T-helper 2 cell treated with Interferon-gamma antibody and Interleukin-4, amounts not matched to agents 5 μg/mL and 100 μg/mL, for 36 hours (primary cell): Measurements from ENCODE around the gene PTPRD.
"Not testable (repeated sequence)": the region's sequence is repeated elsewhere in the genome, so short reads cannot be mapped to it uniquely, and the experiment has no call there.

Experiments used
- DNase-seq: peaks from one replicate; pipeline ENCODE4 v3.0.0; 2021; ENCODE audit warnings: low spot score
- H3K27ac Mint-ChIP-seq: one replicate; pipeline ENCODE4 v1.8.0; 2021; ENCODE audit warnings: mild to moderate bottlenecking, mixed read lengths
- H3K27me3 Mint-ChIP-seq: one replicate; pipeline ENCODE4 v1.8.0; 2021; ENCODE audit warnings: low read depth, mixed read lengths
- H3K36me3 Mint-ChIP-seq: one replicate; pipeline ENCODE4 v1.8.0; 2021; ENCODE audit warnings: low read depth, mixed read lengths
- H3K4me1 Mint-ChIP-seq: one replicate; pipeline ENCODE4 v1.8.0; 2021; ENCODE audit warnings: low read depth, mixed read lengths
- H3K4me3 Mint-ChIP-seq: one replicate; pipeline ENCODE4 v1.8.0; 2022; ENCODE audit warnings: mild to moderate bottlenecking, moderate library complexity, mixed read lengths
- H3K9me3 Mint-ChIP-seq: one replicate; pipeline ENCODE4 v1.8.0; 2021; ENCODE audit warnings: mixed read lengths

PTPRD gene

GRCh38 chr9:9100070-9100469, 1512.7 kb downstream of the PTPRD start:
- H3K9me3 Mint-ChIP-seq: peaks cover 6% of the 10 kb centered on the region
- H3K4me3 Mint-ChIP-seq: no peak overlapping the region
- no peaks in the 10 kb centered on the region for H3K36me3 Mint-ChIP-seq
- H3K4me1 Mint-ChIP-seq: no peaks in the 10 kb centered on the region
- no peaks in the 10 kb centered on the region for H3K27me3 Mint-ChIP-seq
- H3K27ac Mint-ChIP-seq: no peak overlapping the region
- no peak for DNase-seq

GRCh38 chr9:9099646-9100045, 1513.2 kb downstream of the PTPRD start:
- no peaks in the 10 kb centered on the region for H3K27me3 Mint-ChIP-seq
- H3K4me1 Mint-ChIP-seq: no peaks in the 10 kb centered on the region
- no peak overlapping the region for H3K4me3 Mint-ChIP-seq
- no peak for DNase-seq
- peaks cover 6% of the 10 kb centered on the region for H3K9me3 Mint-ChIP-seq
- no peaks in the 10 kb centered on the region for H3K36me3 Mint-ChIP-seq
- H3K27ac Mint-ChIP-seq: no peak overlapping the region

DNA sequence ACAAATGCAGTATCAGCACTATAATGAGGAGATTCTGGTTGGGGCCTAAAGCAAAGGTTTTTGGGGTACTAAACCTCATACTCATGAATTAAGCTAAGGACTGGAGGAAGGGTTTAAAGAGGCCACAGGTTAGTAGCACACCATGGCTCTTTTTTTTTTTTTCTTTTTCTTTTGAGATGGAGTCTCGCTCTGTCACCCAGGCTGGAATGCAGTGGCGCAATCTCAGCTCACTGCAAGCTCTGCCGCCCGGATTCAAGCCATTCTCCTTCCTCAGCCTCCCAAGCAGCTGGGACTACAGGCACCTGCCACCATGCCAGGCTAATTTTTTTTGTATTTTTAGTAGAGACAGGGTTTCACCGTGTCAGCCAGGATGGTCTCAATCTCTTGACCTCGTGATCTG, 1515.5 kb downstream of the PTPRD start:
- not testable (repeated sequence) for DNase-seq, H3K36me3 Mint-ChIP-seq, H3K9me3 Mint-ChIP-seq, H3K4me3 Mint-ChIP-seq, H3K27ac Mint-ChIP-seq, H3K4me1 Mint-ChIP-seq, H3K27me3 Mint-ChIP-seq

DNA sequence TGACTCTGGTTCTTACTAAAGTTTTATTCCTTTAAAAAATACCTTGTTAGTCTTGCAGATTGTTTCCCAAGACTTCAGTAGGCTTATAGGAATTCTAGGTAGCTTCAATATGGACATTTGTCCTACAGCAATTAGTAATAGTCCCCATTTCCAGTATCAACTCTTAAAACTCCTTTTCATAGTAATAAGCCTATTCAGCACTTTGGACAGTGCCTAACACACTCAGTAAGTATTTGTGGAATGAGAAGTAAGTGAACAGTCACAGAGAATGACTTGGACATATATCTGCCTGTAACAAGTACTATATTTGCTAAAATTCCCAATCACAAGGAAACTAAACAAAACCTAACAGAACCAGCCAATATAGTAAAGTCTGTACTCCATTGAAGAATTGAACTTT, 1521.4 kb downstream of the PTPRD start:
- DNase-seq: no peak
- Mint-ChIP-seq H3K9me3 (peaks cover 6% of the 10 kb centered on the region), H3K4me1 (no peaks in the 10 kb centered on the region), H3K27ac (no peak overlapping the region), H3K36me3 (no peaks in the 10 kb centered on the region), H3K4me3 (no peak overlapping the region), H3K27me3 (no peaks in the 10 kb centered on the region)

- Mint-ChIP-seq H3K4me1 (no peaks in the 10 kb centered on the region), H3K36me3 (no peaks in the 10 kb centered on the region), H3K4me3 (no peak overlapping the region), H3K27me3 (no peaks in the 10 kb centered on the region), H3K27ac (no peak overlapping the region), H3K9me3 (peaks cover 34% of the 10 kb centered on the region)
- no peak for DNase-seq
Measured at GRCh38 chr9:9079473-9079872, 1533.3 kb downstream of the PTPRD start.

- Mint-ChIP-seq H3K9me3 (peaks cover 30% of the 10 kb centered on the region), H3K27me3 (no peaks in the 10 kb centered on the region), H3K4me3 (no peak overlapping the region), H3K4me1 (no peaks in the 10 kb centered on the region), H3K36me3 (no peaks in the 10 kb centered on the region), H3K27ac (no peak overlapping the region)
- no peak for DNase-seq
Measured at GRCh38 chr9:9078301-9078700, 1534.5 kb downstream of the PTPRD start.

DNA sequence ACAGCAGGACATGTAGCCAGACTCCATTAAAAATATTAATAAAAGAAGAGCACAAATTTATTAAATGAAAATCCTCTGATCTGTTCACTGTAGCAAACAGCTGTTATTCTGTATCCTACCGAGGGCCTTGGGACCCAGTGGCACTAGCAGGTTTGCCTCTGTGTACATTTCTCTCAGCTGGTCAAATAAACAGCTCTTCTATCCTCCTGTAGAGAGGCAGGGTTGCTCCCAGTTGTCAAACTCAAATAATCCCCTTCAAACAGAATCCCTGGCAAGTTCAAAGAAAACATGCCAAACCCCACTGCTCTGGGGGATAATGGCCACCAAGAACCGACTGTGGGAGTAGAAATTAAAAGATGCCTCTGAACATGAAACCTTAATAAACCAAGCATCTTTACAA, 1551.2 kb downstream of the PTPRD start:
- DNase-seq: no peak
- Mint-ChIP-seq H3K27ac (no peak overlapping the region), H3K27me3 (no peaks in the 10 kb centered on the region), H3K4me1 (no peaks in the 10 kb centered on the region), H3K36me3 (no peaks in the 10 kb centered on the region), H3K4me3 (no peak overlapping the region), H3K9me3 (no peaks in the 10 kb centered on the region)

DNA sequence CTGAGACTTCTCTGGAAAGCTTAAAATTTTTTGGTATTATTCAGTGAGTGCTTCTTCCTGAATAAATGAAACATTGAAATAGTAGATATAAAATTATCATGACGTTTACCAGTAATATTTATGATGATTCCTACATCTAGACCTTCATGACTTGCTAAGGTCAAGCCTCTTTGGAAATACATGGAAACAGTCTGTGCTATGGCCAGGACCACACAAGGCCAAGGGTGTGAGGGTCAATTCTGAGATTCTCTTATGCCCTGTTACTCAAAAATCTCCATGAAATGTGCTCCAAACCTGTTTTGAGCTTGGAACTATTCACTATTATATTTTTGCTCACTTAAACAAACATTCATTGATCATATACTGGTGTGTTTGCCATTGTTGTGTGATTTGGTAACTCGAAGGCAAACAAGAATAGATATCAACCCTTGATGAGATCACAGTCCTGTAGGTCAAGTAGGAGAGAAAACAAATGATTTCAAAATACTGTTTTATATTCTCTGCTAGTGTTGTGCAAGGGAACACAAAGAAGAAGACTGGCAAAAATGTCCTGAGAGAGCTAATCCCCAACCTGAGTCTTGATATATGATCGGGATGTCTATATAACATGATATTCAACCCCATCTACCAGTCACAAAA, 1558.3 kb downstream of the PTPRD start:
- H3K36me3 Mint-ChIP-seq: no peaks in the 10 kb centered on the region
- H3K4me1 Mint-ChIP-seq: no peaks in the 10 kb centered on the region
- DNase-seq: no peak
- H3K9me3 Mint-ChIP-seq: no peaks in the 10 kb centered on the region
- no peak overlapping the region for H3K27ac Mint-ChIP-seq
- H3K27me3 Mint-ChIP-seq: no peaks in the 10 kb centered on the region
- no peak overlapping the region for H3K4me3 Mint-ChIP-seq

DNA sequence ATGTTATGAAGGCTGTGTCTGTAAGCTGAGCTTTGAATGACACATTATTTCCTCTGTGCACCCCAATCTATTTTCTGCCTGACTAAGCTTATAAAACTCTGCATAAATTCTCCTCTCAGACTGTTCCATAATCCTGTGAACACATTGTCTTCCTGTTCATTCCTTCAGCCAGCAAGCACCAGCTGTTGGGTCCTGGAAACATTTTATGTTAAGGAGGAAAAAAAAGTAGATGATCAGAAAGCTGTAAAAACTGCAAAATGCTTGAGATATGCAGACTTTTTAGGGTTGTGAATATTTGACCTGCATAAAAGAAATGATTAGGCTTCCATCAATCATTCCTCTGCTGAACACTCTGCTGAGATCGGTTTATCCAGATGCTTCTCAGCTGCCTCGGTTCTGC, 1567.2 kb downstream of the PTPRD start:
- Mint-ChIP-seq H3K27ac (no peak overlapping the region), H3K27me3 (no peaks in the 10 kb centered on the region), H3K36me3 (no peaks in the 10 kb centered on the region), H3K9me3 (no peaks in the 10 kb centered on the region), H3K4me1 (no peaks in the 10 kb centered on the region), H3K4me3 (no peak overlapping the region)
- no peak for DNase-seq

GRCh38 chr9:9045072-9045471, 1567.7 kb downstream of the PTPRD start:
- no peak for DNase-seq
- Mint-ChIP-seq H3K4me3 (no peak overlapping the region), H3K4me1 (no peaks in the 10 kb centered on the region), H3K27ac (no peak overlapping the region), H3K9me3 (no peaks in the 10 kb centered on the region), H3K27me3 (no peaks in the 10 kb centered on the region), H3K36me3 (no peaks in the 10 kb centered on the region)

- not testable (repeated sequence) for H3K27me3 Mint-ChIP-seq, H3K36me3 Mint-ChIP-seq, H3K27ac Mint-ChIP-seq, H3K4me1 Mint-ChIP-seq, DNase-seq, H3K4me3 Mint-ChIP-seq, H3K9me3 Mint-ChIP-seq
Measured at GRCh38 chr9:9043788-9044187, 1569.0 kb downstream of the PTPRD start.

DNA sequence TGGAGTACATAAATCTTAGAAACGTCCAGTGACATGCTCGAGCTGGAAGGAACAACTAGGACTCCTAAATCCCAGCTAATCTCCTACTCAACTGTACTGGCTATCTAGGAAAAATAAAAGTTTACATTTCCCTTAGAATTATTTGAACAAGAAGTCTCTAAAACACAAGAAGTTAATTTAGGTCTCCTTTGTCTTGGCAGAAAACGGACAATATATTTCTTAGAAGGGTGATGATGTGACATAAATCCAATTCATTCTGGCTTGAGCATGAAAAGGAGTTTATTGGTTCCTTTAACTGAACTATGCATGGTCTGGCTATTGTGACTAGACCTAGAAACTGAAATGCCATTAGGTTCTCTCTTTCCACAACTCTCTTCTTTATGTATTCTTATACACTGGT, 1571.0 kb downstream of the PTPRD start:
- no peaks in the 10 kb centered on the region for H3K4me1 Mint-ChIP-seq
- H3K36me3 Mint-ChIP-seq: no peaks in the 10 kb centered on the region
- no peak for DNase-seq
- no peaks in the 10 kb centered on the region for H3K9me3 Mint-ChIP-seq
- no peaks in the 10 kb centered on the region for H3K27me3 Mint-ChIP-seq
- H3K27ac Mint-ChIP-seq: no peak overlapping the region
- H3K4me3 Mint-ChIP-seq: no peak overlapping the region

DNA sequence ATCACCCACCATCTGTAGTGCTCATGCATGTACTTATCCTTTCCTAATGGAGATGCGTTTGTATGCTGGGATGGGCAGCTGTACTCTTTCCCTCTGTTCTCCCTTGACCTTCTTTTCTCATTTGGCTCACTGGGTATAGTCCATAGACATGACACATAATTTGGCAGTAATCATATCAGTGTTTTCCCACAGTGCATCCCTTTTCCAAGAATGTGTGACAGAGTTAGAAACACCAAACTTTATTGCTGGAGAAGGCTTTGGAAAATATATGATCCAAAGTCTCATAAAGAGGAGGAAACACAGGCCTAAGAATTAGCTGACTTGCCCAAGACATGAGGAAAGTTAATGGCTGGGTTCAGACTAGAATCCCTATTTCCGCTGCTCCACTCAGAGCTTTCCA, 1579.8 kb downstream of the PTPRD start:
- no peak overlapping the region for H3K27ac Mint-ChIP-seq
- H3K36me3 Mint-ChIP-seq: no peaks in the 10 kb centered on the region
- no peak overlapping the region for H3K4me3 Mint-ChIP-seq
- no peaks in the 10 kb centered on the region for H3K9me3 Mint-ChIP-seq
- DNase-seq: no peak
- H3K27me3 Mint-ChIP-seq: no peaks in the 10 kb centered on the region
- H3K4me1 Mint-ChIP-seq: no peaks in the 10 kb centered on the region

DNA sequence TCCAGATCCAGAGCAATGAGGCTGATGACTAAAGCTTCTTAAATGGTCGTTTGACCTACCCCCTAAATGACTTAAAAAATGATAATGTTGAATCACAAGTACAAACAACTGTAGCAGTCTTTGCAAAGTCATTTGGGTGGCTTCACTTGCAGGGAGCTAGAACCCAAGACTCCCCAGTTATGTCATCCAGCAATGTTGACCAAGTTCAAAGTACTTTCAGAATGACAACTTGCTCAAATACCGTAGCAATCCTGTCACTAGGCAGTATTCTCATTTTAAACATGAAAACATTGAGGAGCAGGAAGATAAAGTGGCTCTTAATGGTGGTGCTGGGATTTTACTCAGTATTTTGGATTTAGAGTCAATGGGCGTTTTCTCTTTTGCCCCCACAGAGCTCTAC, 1596.2 kb downstream of the PTPRD start:
- Mint-ChIP-seq H3K27ac (no peak overlapping the region), H3K9me3 (peaks cover 3% of the 10 kb centered on the region), H3K27me3 (no peaks in the 10 kb centered on the region), H3K4me1 (no peaks in the 10 kb centered on the region), H3K36me3 (no peaks in the 10 kb centered on the region), H3K4me3 (no peak overlapping the region)
- no peak for DNase-seq

DNA sequence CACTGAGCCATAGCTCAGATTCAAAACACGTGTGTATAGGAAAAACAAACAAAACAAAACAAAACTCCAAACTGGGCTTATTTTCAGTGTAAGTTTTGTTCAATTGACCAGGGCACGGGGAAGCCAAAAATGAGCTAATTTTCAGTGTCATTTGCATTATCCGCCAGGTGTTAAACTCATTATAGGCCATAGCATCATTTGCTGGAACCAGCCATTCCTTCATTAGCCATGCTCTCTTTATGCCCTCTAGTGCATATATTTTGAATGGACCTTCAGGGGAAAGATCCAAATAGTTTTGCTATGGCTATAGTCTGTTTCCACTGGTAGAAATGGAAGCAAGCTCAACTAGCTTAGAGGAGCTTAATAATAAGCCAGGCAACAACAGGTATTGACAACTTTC, 1608.0 kb downstream of the PTPRD start:
- Mint-ChIP-seq H3K9me3 (no peaks in the 10 kb centered on the region), H3K36me3 (no peaks in the 10 kb centered on the region), H3K4me1 (no peaks in the 10 kb centered on the region), H3K27me3 (no peaks in the 10 kb centered on the region), H3K4me3 (no peak overlapping the region), H3K27ac (no peak overlapping the region)
- no peak for DNase-seq
